Endodermal cell (in vitro differentiated cells): Measurements from ENCODE around the gene GEMIN7. TPM values are rescaled to one million over a fixed set of nuclear protein-coding genes. Genes with fewer than 3 reads are reported as not detected.

Source experiments
- DNase-seq: peaks from one replicate; pipeline ENCODE4 v3.0.0-alpha.2; 2017
- H3K27ac ChIP-seq: 2 replicates; pipeline ENCODE4 v1.5.1; 2013; ENCODE audit warnings: mild to moderate bottlenecking, low read depth, low read length, moderate library complexity
- H3K27me3 ChIP-seq: 2 replicates; pipeline ENCODE4 v1.6.1; 2013; ENCODE audit warnings: mild to moderate bottlenecking, low read length, moderate library complexity; ENCODE audit not compliant: insufficient read depth, control insufficient read depth, poor library complexity, severe bottlenecking
- H3K36me3 ChIP-seq: 2 replicates; pipeline ENCODE4 v1.7.0; 2013; ENCODE audit warnings: mild to moderate bottlenecking, low read length, moderate library complexity; ENCODE audit not compliant: control insufficient read depth, insufficient read depth
- H3K4me1 ChIP-seq: one replicate; pipeline ENCODE4 v1.7.0; 2013; ENCODE audit warnings: low read length; ENCODE audit not compliant: control insufficient read depth, insufficient read depth
- H3K4me3 ChIP-seq: 2 replicates; pipeline ENCODE4 v1.5.1; 2013; ENCODE audit warnings: mild to moderate bottlenecking, low read length, moderate library complexity
- H3K9ac ChIP-seq: 2 replicates; pipeline ENCODE4 v1.6.1; 2013; ENCODE audit warnings: mild to moderate bottlenecking, low read length, moderate library complexity; ENCODE audit not compliant: poor library complexity, severe bottlenecking; ENCODE audit errors: extremely low read depth
- H3K9me3 ChIP-seq: 2 replicates; pipeline ENCODE4 v1.6.1; 2013; ENCODE audit warnings: mild to moderate bottlenecking, low read length, moderate library complexity; ENCODE audit not compliant: control insufficient read depth
- H3K27ac Mint-ChIP-seq: 2 replicates; pipeline ENCODE4 v1.8.0; 2020; ENCODE audit warnings: mixed read lengths
- H3K27me3 Mint-ChIP-seq: 2 replicates; pipeline ENCODE4 v1.8.0; 2021; ENCODE audit warnings: mild to moderate bottlenecking, mixed read lengths; ENCODE audit not compliant: insufficient read depth
- H3K36me3 Mint-ChIP-seq: 2 replicates; pipeline ENCODE4 v1.8.0; 2020; ENCODE audit warnings: low read depth, mixed read lengths
- H3K4me1 Mint-ChIP-seq: 2 replicates; pipeline ENCODE4 v1.8.0; 2020; ENCODE audit warnings: mixed read lengths
- H3K4me3 Mint-ChIP-seq: 2 replicates; pipeline ENCODE4 v1.8.0; 2020; ENCODE audit warnings: mild to moderate bottlenecking, moderate library complexity, mixed read lengths
- H3K9me3 Mint-ChIP-seq: 2 replicates; pipeline ENCODE4 v1.8.0; 2020; ENCODE audit warnings: mild to moderate bottlenecking, mixed read lengths
- CTCF ChIP-seq: fragments of 200-600 bp; sonication (generic); conservative IDR thresholded peaks from 2 replicates; pipeline ENCODE4 v1.5.0; 2021; ENCODE audit warnings: antibody characterized with exemption, mild to moderate bottlenecking
- WGBS, 2 experiments: methylation state at CpG; one replicate each; pipeline versions ENCODE4 v1.1.5 to v1.1.7; 2013; ENCODE audit warnings: missing lambda C conversion rate in 2 of 2, mixed read lengths in 1 of 2; ENCODE audit not compliant: insufficient coverage in 1 of 2, insufficient read length in 1 of 2; 5-methylcytosine and 5-hydroxymethylcytosine counted together
- total RNA-seq, 2 donors: library from RNA; stranded (reverse); fragmentation: NEBNext Ultra II Directional in 1 of 2; extraction: Animal tissue kit (Norgen Biotek cat#: 25700) in 1 of 2; gene quantifications; 2 replicates in 1 of 2; 3 replicates in 1 of 2; pipeline ENCODE4 v1.2.1, GENCODE V29; 2021

GEMIN7 gene
- total RNA-seq, 2 donors from 2014 or later: 56.3 to 56.6 TPM

GRCh38 chr19:45038931-45039893 is 39.8 kb upstream of the GEMIN7 start, which contains the start of gene CLASRP:
Gene CLASRP (plus strand): TSS chr19:45039045. CDS start chr19:45040213, 1,168 bp downstream.
- H3K36me3 Mint-ChIP-seq: peaks cover 38% of the 10 kb centered on the region
- H3K27me3 ChIP-seq: no peaks in the 10 kb centered on the region
- DNase-seq: peak; percentile 94
- peak within 1 kb of the TSS; percentile 95 for H3K27ac Mint-ChIP-seq
- no peaks in the 10 kb centered on the region for H3K9me3 Mint-ChIP-seq
- H3K36me3 ChIP-seq: peaks cover 56% of the 10 kb centered on the region
- H3K9me3 ChIP-seq: no peaks in the 10 kb centered on the region
- peak within 1 kb of the TSS; percentile 98 for H3K4me3 Mint-ChIP-seq
- H3K4me3 ChIP-seq: peak within 1 kb of the TSS; percentile 81
- H3K27ac ChIP-seq: peak within 1 kb of the TSS; percentile 72
- H3K9ac ChIP-seq: peak within 1 kb of the TSS; percentile 87
- WGBS, 2 experiments: 3 to 18% methylated on average over 13 to 62 of the region's 62 CpGs
- no peak for TF ChIP-seq CTCF
- H3K4me1 ChIP-seq: no peaks in the 10 kb centered on the region
- H3K27me3 Mint-ChIP-seq: no peaks in the 10 kb centered on the region
- peaks cover 8% of the 10 kb centered on the region for H3K4me1 Mint-ChIP-seq

- Histone ChIP-seq H3K9ac (no peak overlapping the region), H3K9me3 (no peaks in the 10 kb centered on the region), H3K4me1 (no peaks in the 10 kb centered on the region), H3K27ac (no peak overlapping the region), H3K36me3 (peaks cover 60% of the 10 kb centered on the region), H3K27me3 (no peaks in the 10 kb centered on the region), H3K4me3 (peak overlapping the region; percentile 81)
- Mint-ChIP-seq H3K9me3 (no peaks in the 10 kb centered on the region), H3K4me1 (peaks cover 8% of the 10 kb centered on the region), H3K4me3 (peak overlapping the region; percentile 98), H3K27ac (no peak overlapping the region), H3K27me3 (no peaks in the 10 kb centered on the region), H3K36me3 (peaks cover 36% of the 10 kb centered on the region)
- TF ChIP-seq CTCF: no peak
- 92 to 93% methylated on average over 16 to 19 of the region's 19 CpGs for WGBS, 2 experiments
- no peak for DNase-seq
These were observed 38.8 kb upstream of the GEMIN7 start for GRCh38 chr19:45040059-45040771.

GRCh38 chr19:45041125-45041524 is 37.9 kb upstream of the GEMIN7 start:
- Histone ChIP-seq H3K27ac (no peak overlapping the region), H3K9me3 (no peaks in the 10 kb centered on the region), H3K9ac (no peak overlapping the region), H3K4me1 (no peaks in the 10 kb centered on the region), H3K36me3 (peaks cover 58% of the 10 kb centered on the region), H3K4me3 (no peak overlapping the region), H3K27me3 (no peaks in the 10 kb centered on the region)
- no peak overlapping the region for H3K27ac Mint-ChIP-seq
- no peaks in the 10 kb centered on the region for H3K27me3 Mint-ChIP-seq
- H3K36me3 Mint-ChIP-seq: peaks cover 36% of the 10 kb centered on the region
- DNase-seq: no peak
- no peak for TF ChIP-seq CTCF
- H3K4me1 Mint-ChIP-seq: peaks cover 8% of the 10 kb centered on the region
- 84 to 93% methylated on average over 5 to 6 of the region's 6 CpGs for WGBS, 2 experiments
- no peaks in the 10 kb centered on the region for H3K9me3 Mint-ChIP-seq
- H3K4me3 Mint-ChIP-seq: no peak overlapping the region
